Panc1 (cell line): ENCODE results near the gene PTBP2. TPM values are rescaled to one million over a fixed set of nuclear protein-coding genes. Genes with fewer than 3 reads are reported as not detected.
"Not testable (repeated sequence)": the region's sequence is repeated elsewhere in the genome, so short reads cannot be mapped to it uniquely, and the experiment has no call there.

Experiments
- ATAC-seq: fragments of 200-7000 bp; cut with Tn5 transposase; 2 replicates; pipeline ENCODE4 v1.9.1; 2020; ENCODE audit warnings: mild to moderate bottlenecking, moderate library complexity
- BruUV-seq: library from RNA; stranded (reverse); fragments of 400-500 nt; replicated peaks from 2 replicates; lab custom pipeline; 2021; lab: Mats Ljungman, UMichigan
- CTCF ChIA-PET: fragments of 300-600 bp; sonication (Branson Sonifier 250); formaldehyde crosslinking; loops from one replicate; lab custom pipeline; 2022; ENCODE audit warnings: antibody characterized with exemption; lab: Charles Lee
- POLR2A ChIA-PET: fragments of 300-600 bp; sonication (Branson Sonifier 250); formaldehyde crosslinking; loops from one replicate; lab custom pipeline; 2022; ENCODE audit warnings: antibody characterized with exemption; lab: Charles Lee
- DNase-seq: peaks from one replicate; pipeline ENCODE4 v3.0.0-alpha.2; 2010; ENCODE audit warnings: low read depth, low spot score
- H3K27ac ChIP-seq: 2 replicates; pipeline ENCODE4 v1.5.1; 2011; ENCODE audit warnings: mild to moderate bottlenecking, low read length, inconsistent platforms
- H3K27me3 ChIP-seq: fragments of 200-500 bp; sonication (Bioruptor generic); 2 replicates; pipeline ENCODE4 v1.6.0; 2014; ENCODE audit warnings: low read length, inconsistent platforms; ENCODE audit not compliant: control insufficient read depth, insufficient read depth
- H3K36me3 ChIP-seq: fragments of 200-500 bp; sonication (Bioruptor generic); 2 replicates; pipeline ENCODE4 v1.5.1; 2014; ENCODE audit warnings: inconsistent platforms, mild to moderate bottlenecking, low read length, moderate library complexity; ENCODE audit not compliant: control insufficient read depth, insufficient read depth
- H3K4me1 ChIP-seq: 2 replicates; pipeline ENCODE4 v1.5.1; 2011; ENCODE audit warnings: inconsistent platforms, mild to moderate bottlenecking, low read length, moderate library complexity; ENCODE audit not compliant: control insufficient read depth, insufficient read depth
- H3K4me3 ChIP-seq, 2 experiments: 2 replicates each; pipeline ENCODE4 v1.5.1; 2011 to 2012; ENCODE audit warnings: low read depth in 2 of 2, low read length in 2 of 2, mild to moderate bottlenecking in 2 of 2, inconsistent platforms in 1 of 2, moderate library complexity in 1 of 2
- H3K9me3 ChIP-seq: fragments of 200-500 bp; sonication (Bioruptor generic); 2 replicates; pipeline ENCODE4 v1.5.1; 2014; ENCODE audit warnings: low read depth, mild to moderate bottlenecking, inconsistent platforms, low read length, moderate library complexity; ENCODE audit not compliant: control insufficient read depth, insufficient read depth
- POLR2AphosphoS5 ChIP-seq: IDR thresholded peaks from 2 replicates; pipeline ENCODE4 v1.6.1; 2012; ENCODE audit warnings: mild to moderate bottlenecking, low read depth, low read length, moderate library complexity
- SIN3A ChIP-seq: IDR thresholded peaks from 2 replicates; pipeline ENCODE4 v1.6.1; 2012; ENCODE audit warnings: low read depth, mild to moderate bottlenecking, low read length, moderate library complexity, borderline replicate concordance; ENCODE audit not compliant: insufficient read depth
- TCF7L2 ChIP-seq: IDR thresholded peaks from 2 replicates; pipeline ENCODE4 v1.6.1; 2011; ENCODE audit warnings: mild to moderate bottlenecking, low read depth, low read length, inconsistent platforms
- in situ Hi-C: cut with HindIII; loops from 2 replicates; pipeline ENCODE4 v1.10.0; 2016; ENCODE audit warnings: low sequenced_read_pairs, low pct_unique_long_range_greater_than_20kb
- intact Hi-C: fragments of 100-400 bp; cut with micrococcal nuclease; formaldehyde crosslinking; loops from one replicate; pipeline ENCODE4 v1.10.0; 2022; ENCODE audit not compliant: unreplicated experiment
- total RNA-seq: library from RNA; stranded (reverse); gene quantifications from one replicate; pipeline ENCODE4 v1.2.1, GENCODE V29; 2021; ENCODE audit not compliant: unreplicated experiment
- TF ChIP-seq, protein P1 (sequence below): fragments of 450-650 bp; IDR thresholded peaks from 2 replicates; pipeline ENCODE4 v1.5.1; 2017; ENCODE audit warnings: mild to moderate bottlenecking
- TF ChIP-seq, protein P2 (sequence below), 2 experiments: IDR thresholded peaks; 2 replicates each; pipeline ENCODE4 v1.6.1; 2011 to 2012; ENCODE audit warnings: low read depth in 2 of 2, control low read depth in 1 of 2, low read length in 1 of 2, mild to moderate bottlenecking in 1 of 2, moderate library complexity in 1 of 2; ENCODE audit not compliant: insufficient read depth in 1 of 2

The PTBP2 gene
- total RNA-seq, 1 experiment from 2014 or later: 12.9 TPM

DNA sequence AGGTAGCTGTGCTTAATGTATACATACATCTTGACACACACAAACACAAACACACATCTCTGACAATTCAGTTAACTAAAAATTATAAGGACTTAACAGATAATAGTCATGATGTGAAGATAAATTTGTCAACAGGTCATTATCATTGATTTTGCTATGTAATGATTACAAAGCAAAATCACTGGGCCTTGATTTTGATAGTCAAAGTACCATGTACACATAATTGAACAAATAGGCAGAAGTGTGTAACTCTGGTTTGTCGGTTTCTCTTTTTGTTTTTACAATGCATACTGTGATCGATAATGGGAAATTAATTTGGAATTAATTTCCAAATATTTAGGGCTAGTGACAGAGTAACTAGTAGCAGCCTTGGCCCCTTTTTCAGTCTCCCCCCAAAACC, 30.8 kb downstream of the PTBP2 start:
- intact Hi-C loops: no loop called here
- H3K4me1 ChIP-seq: no peaks in the 10 kb centered on the region; the same call in 1 of the 2 replicates
- H3K27ac ChIP-seq: no peak overlapping the region
- ChIA-PET POLR2A (no interaction called here), CTCF (no interaction called here)
- no peak overlapping the region for H3K4me3 ChIP-seq
- in situ Hi-C loops: no loop called here
- H3K9me3 ChIP-seq: no peaks in the 10 kb centered on the region
- no peaks in the 10 kb centered on the region for H3K27me3 ChIP-seq
- no TSS peak for BruUV-seq
- DNase-seq (no peak), ATAC-seq (no peak)
- no peak for TF ChIP-seq TCF7L2
- TF ChIP-seq, protein P1, sequence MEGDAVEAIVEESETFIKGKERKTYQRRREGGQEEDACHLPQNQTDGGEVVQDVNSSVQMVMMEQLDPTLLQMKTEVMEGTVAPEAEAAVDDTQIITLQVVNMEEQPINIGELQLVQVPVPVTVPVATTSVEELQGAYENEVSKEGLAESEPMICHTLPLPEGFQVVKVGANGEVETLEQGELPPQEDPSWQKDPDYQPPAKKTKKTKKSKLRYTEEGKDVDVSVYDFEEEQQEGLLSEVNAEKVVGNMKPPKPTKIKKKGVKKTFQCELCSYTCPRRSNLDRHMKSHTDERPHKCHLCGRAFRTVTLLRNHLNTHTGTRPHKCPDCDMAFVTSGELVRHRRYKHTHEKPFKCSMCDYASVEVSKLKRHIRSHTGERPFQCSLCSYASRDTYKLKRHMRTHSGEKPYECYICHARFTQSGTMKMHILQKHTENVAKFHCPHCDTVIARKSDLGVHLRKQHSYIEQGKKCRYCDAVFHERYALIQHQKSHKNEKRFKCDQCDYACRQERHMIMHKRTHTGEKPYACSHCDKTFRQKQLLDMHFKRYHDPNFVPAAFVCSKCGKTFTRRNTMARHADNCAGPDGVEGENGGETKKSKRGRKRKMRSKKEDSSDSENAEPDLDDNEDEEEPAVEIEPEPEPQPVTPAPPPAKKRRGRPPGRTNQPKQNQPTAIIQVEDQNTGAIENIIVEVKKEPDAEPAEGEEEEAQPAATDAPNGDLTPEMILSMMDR: no peak
- TF ChIP-seq, protein P2, sequence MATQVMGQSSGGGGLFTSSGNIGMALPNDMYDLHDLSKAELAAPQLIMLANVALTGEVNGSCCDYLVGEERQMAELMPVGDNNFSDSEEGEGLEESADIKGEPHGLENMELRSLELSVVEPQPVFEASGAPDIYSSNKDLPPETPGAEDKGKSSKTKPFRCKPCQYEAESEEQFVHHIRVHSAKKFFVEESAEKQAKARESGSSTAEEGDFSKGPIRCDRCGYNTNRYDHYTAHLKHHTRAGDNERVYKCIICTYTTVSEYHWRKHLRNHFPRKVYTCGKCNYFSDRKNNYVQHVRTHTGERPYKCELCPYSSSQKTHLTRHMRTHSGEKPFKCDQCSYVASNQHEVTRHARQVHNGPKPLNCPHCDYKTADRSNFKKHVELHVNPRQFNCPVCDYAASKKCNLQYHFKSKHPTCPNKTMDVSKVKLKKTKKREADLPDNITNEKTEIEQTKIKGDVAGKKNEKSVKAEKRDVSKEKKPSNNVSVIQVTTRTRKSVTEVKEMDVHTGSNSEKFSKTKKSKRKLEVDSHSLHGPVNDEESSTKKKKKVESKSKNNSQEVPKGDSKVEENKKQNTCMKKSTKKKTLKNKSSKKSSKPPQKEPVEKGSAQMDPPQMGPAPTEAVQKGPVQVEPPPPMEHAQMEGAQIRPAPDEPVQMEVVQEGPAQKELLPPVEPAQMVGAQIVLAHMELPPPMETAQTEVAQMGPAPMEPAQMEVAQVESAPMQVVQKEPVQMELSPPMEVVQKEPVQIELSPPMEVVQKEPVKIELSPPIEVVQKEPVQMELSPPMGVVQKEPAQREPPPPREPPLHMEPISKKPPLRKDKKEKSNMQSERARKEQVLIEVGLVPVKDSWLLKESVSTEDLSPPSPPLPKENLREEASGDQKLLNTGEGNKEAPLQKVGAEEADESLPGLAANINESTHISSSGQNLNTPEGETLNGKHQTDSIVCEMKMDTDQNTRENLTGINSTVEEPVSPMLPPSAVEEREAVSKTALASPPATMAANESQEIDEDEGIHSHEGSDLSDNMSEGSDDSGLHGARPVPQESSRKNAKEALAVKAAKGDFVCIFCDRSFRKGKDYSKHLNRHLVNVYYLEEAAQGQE (IDR thresholded peaks at IDR 0.05; ENCODE audit: insufficient read depth in 1 of 2, low read depth in 2 of 2, low read length in 1 of 2): no peak
- TF ChIP-seq SIN3A: no peak
- no peak for TF ChIP-seq POLR2AphosphoS5
- H3K36me3 ChIP-seq: peaks cover 31% of the 10 kb centered on the region; the same call in 1 of the 2 replicates

DNA sequence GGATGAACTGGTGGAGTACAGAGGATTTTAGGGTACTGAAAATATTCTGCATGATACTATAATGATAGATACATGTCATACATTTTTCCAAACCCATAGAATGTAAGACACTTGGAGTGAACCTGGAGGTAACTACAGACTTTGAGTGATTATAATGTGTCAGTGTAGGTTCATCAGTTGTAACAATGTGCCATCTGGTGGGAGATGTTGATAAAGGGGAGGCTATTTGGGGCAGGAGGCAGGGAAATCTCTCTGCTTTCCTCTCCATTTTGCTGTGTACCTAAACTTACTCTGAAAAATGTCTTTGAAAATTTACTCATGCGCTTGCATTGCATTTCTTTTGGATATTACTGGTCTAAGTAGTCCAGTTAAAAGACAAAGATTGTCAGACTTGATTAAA, 35.2 kb downstream of the PTBP2 start:
- POLR2A ChIA-PET: no interaction called here
- Histone ChIP-seq H3K36me3 (peaks cover 28% of the 10 kb centered on the region; the same call in 1 of the 2 replicates), H3K27me3 (no peaks in the 10 kb centered on the region), H3K27ac (no peak overlapping the region), H3K4me1 (no peaks in the 10 kb centered on the region), H3K4me3 (no peak overlapping the region), H3K9me3 (no peaks in the 10 kb centered on the region)
- TF ChIP-seq, protein P1: no peak
- TF ChIP-seq POLR2AphosphoS5 (no peak), SIN3A (no peak), TCF7L2 (no peak)
- TF ChIP-seq, protein P2 (IDR thresholded peaks at IDR 0.05; ENCODE audit: insufficient read depth in 1 of 2, low read depth in 2 of 2, low read length in 1 of 2): no peak
- CTCF ChIA-PET: no interaction called here
- BruUV-seq: no TSS peak
- intact Hi-C loops (no loop called here), in situ Hi-C loops (no loop called here)
- DNase-seq: no peak
- ATAC-seq: no peak

DNA sequence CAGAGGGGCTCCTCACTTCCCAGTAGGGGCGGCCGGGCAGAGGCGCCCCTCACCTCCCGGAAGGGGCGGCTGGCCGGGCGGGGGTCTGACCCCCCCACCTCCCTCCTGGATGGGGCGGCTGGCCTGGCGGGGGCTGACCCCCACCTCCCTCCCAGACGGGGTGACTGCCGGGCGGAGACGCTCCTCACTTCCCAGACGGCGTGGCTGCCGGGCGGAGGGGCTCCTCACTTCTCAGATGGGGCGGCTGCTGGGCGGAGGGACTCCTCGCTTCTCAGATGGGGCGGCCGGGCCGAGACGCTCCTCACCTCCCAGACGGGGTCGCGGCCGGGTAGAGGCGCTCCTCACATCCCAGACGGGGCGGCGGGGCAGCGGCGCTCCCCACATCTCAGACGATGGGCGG, 41.0 kb downstream of the PTBP2 start:
- H3K4me3 ChIP-seq, in situ Hi-C loops, ATAC-seq, CTCF ChIA-PET, DNase-seq, H3K4me1 ChIP-seq, H3K36me3 ChIP-seq, H3K27ac ChIP-seq, H3K27me3 ChIP-seq, BruUV-seq, H3K9me3 ChIP-seq, intact Hi-C loops, POLR2A ChIA-PET: not testable (repeated sequence)
